HS-5 (cell line): ENCODE results near the gene TMSB15C.
"Not testable (repeated sequence)": the region's sequence is repeated elsewhere in the genome, so short reads cannot be mapped to it uniquely, and the experiment has no call there.

ENCODE experiments used
- DNase-seq: peaks from one replicate; pipeline ENCODE4 v3.0.0-alpha.2; 2012; ENCODE audit warnings: low read depth

Gene TMSB15C

DNA sequence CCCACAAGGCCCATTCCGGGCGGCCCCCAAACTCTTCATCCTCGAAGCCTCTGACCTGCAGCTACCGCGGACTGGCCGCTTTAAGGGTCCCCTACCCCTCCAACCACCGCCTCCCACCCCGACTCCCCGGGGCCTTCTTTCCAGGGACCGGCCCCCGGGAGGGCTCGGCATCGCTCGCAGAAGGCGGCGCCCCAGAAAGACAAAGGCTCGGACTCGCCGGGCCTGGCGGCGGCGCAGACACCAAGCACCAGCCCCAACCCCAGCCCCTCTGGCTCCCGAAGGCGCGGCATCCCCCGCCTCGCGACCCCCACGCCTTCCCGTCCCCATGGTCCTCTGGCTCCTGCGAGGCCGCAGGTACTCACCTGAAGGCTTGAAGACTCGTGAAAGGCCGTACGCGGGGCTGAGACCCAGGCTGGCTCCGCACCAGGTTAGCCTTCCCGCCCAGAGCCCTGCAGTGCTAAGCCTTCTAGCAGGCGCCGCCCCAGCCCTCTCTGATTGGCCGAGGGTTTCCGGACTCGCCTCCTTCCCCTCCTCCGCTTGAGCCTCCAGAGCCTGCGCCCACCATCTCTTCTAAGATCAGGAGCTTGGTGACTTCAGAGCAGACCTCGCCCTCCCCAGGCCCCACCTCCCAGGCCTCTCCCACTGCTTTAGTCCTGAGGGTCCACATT is at the start of gene TMSB15C:
TMSB15C (minus strand) TSS at position 459 of the 668 bp plus-strand sequence.
- DNase-seq = not testable (repeated sequence)

DNA sequence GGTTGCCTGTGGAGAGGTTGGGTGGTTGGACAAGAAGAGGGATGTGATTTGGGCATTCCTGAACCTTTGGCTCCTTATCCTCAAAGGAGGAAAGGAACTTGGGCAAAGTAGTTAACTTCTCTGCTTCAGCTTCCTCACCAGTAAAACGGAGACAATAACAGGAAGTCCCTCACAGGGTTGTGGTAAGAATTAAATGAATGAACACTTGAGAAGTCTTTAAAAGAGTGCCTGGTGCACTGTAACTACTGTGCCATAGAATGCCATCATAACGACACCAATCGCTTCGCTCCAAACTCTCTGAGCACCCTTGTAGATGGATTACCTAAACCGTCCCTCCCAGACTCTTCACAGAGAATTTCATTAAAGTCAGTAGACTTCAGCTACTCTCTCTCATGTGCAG is 46.8 kb upstream of the TMSB15C start:
- DNase-seq = no peak

- DNase-seq = no peak
These were observed 42.7 kb upstream of the TMSB15C start for GRCh38 chrX:104118765-104119164.

- no peak for DNase-seq
These were observed 41.7 kb upstream of the TMSB15C start for GRCh38 chrX:104117759-104118158.

- no peak for DNase-seq
These were observed 37.4 kb upstream of the TMSB15C start for GRCh38 chrX:104113222-104113965.

DNA sequence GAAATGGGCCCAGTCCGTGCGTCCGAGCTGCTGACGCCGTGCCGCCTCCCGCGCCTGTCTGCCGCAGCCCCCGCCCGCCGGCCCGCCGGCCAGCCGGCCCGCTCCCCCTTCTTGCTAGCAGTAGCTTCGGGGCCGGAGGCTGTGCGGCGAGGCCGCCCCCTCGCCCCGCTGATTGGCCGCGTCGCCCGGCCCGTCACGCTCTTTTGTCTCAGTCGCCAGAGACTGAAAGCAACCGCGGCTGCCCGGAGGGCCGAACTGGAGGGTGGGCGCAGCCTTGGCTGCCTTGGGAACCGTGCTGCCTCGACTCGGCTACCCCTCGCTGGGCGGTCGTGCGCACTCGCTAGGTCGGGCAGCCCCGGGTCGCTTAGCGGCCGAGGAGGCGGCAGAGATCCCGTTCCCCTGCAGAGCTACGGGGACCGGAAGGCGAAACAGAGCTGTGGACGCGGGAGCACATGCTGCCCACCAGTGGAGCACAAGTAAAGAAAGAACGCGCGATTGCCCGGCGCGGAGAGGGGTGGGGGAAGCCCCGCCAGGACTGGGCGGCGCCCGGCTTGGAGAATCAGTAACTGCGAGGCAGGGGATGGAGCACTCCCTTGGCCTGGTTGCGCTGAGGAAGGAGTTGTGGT is 36.4 kb upstream of the TMSB15C start, which contains the start of gene ZCCHC18:
ZCCHC18 (plus strand) TSS at position 198 of the 626 bp plus-strand sequence. CDS start 1,589 bp downstream, outside the sequence.
- no peak for DNase-seq

DNA sequence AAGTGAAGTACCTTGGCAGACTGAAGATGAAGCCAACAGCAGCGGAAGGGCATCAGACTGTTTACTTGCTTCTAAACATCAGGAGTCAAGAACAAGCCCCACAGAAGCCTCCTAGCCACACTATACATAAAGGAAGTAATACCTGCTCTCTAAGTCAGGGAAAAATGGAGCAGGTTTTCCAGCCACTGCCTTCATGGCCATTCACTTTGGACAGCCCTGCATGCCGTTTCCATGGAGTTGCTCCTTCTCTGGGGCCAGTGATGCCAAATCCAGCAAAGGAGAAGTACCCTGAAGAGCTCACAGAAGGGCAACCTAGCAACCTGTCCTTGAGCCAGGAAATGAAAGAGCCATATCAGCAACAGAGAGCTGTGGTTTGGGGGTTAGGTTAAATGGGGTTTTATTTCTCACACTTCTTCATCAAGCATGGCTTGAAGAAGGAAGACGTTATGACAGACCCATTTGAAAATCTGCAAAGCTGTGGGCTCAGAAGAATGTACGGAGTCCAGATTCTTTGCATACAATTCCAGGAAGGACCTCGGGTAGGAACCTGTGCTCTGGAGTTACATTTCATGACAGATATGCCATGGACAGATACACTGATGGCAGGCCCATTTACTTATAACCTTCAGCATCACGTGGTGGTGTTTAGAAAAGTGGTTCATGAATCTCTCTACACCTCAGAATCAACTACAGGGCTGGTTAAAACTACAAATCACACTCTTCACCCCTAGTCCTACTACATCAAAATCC is 34.6 kb upstream of the TMSB15C start:
- DNase-seq = not testable (repeated sequence)

GRCh38 chrX:104108955-104109354 is 32.9 kb upstream of the TMSB15C start:
- DNase-seq = no peak

GRCh38 chrX:104105330-104106262 is 29.6 kb upstream of the TMSB15C start:
- no peak for DNase-seq

GRCh38 chrX:104104676-104105075 is 28.6 kb upstream of the TMSB15C start:
- DNase-seq = no peak

GRCh38 chrX:104098919-104099318 is 22.9 kb upstream of the TMSB15C start:
- DNase-seq = no peak

GRCh38 chrX:104098151-104098808 is 22.2 kb upstream of the TMSB15C start:
- no peak for DNase-seq

- DNase-seq = no peak
These were observed 9.9 kb upstream of the TMSB15C start for GRCh38 chrX:104085919-104086318.

DNA sequence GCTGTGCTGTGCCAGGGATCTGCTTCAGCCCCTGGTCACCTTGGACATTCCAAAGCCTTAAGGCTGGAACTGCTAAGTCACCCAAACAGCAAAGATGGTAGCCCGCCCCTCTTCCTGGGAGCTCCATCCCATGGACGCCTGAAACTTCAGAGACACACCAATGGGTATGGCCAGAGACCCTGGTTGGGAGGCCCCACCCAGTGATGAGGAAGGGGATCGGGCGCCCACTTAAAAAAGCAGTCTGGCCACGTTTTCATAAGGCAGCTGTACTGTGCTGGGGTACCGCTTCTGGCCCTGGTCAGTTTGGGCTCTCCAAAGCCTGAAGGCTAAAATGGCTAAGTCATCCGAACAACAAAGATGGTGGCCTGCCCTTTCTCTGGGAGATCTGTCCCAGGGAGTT is 9.4 kb upstream of the TMSB15C start:
- no peak for DNase-seq

GRCh38 chrX:104084534-104085277 is 8.7 kb upstream of the TMSB15C start:
- no peak for DNase-seq

DNA sequence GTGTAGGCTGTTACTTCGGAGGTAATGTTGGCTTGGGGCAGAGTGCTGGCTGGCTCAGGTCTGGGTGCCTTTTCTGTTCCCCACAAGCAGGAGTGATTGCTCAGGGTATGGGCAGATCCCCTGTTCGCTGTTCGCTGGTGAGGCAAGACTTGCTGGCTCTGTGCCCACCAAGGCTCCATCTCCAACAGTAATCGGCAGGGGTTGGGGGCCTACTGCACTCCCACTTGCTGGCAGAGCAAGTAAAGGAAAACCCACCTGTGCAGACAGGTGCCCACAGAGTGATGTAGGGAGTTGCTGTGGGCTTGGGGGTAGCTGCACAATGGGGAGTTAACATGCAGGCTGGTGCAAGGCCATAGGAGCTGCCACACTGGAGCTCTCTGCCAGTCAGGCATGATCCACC is 8.0 kb upstream of the TMSB15C start:
- no peak for DNase-seq

DNA sequence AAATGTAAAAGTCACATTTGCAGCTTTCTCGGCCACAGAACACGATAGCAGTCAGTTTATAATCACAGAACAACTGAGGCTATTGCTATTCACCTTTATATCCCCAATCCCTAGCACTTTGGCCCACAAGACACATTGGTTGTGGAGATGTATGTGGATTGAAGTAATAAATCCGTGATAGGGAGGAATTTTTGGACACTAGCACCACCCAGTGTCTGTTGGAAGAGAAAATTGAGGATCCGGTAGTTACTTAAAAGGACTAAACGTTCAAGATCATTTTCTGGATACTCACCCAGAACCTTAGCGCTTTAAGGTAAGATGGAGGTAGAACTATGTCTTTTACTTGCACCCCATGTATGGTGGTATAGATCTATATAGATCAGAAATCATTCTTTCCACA is 1.8 kb upstream of the TMSB15C start:
- not testable (repeated sequence) for DNase-seq

- DNase-seq = not testable (repeated sequence)
These were observed 13.4 kb downstream of the TMSB15C start for GRCh38 chrX:104062636-104063035.

- not testable (repeated sequence) for DNase-seq
These were observed 21.1 kb downstream of the TMSB15C start for GRCh38 chrX:104054956-104055355.

- no peak for DNase-seq
These were observed 28.9 kb downstream of the TMSB15C start for GRCh38 chrX:104047171-104047570.
